GM19025 (cell line): ENCODE results near the gene ANAPC5.
"Not testable (repeated sequence)": the region's sequence is repeated elsewhere in the genome, so short reads cannot be mapped to it uniquely, and the experiment has no call there.

Source experiments
- ATAC-seq: cut with Tn5 transposase; IDR thresholded peaks from one replicate; pipeline ENCODE4 v1.9.1; 2021; ENCODE audit warnings: mild to moderate bottlenecking, low read depth, moderate library complexity; ENCODE audit not compliant: unreplicated experiment

The ANAPC5 gene

GRCh38 chr12:121288986-121289385 is 63.2 kb downstream of the ANAPC5 start:
- no peak for ATAC-seq

- ATAC-seq = no peak
Measured at GRCh38 chr12:121288158-121288845, 63.9 kb downstream of the ANAPC5 start.

GRCh38 chr12:121287267-121287954 is 64.8 kb downstream of the ANAPC5 start:
- ATAC-seq = no peak

GRCh38 chr12:121285856-121286255 is 66.4 kb downstream of the ANAPC5 start:
- ATAC-seq = no peak

- ATAC-seq = no peak
Measured at GRCh38 chr12:121284551-121285390, 67.4 kb downstream of the ANAPC5 start.

- ATAC-seq = no peak
Measured at GRCh38 chr12:121283841-121284240, 68.4 kb downstream of the ANAPC5 start.

- no peak for ATAC-seq
Measured at GRCh38 chr12:121283388-121283787, 68.8 kb downstream of the ANAPC5 start.

GRCh38 chr12:121282910-121283309 is 69.3 kb downstream of the ANAPC5 start:
- not testable (repeated sequence) for ATAC-seq

- ATAC-seq = no peak
Measured at GRCh38 chr12:121282072-121282742, 70.0 kb downstream of the ANAPC5 start.

GRCh38 chr12:121281116-121281515 is 71.1 kb downstream of the ANAPC5 start:
- not testable (repeated sequence) for ATAC-seq

- not testable (repeated sequence) for ATAC-seq
Measured at GRCh38 chr12:121280531-121280930, 71.7 kb downstream of the ANAPC5 start.

GRCh38 chr12:121279507-121279915 is 72.7 kb downstream of the ANAPC5 start:
- no peak for ATAC-seq

- no peak for ATAC-seq
Measured at GRCh38 chr12:121279071-121279375, 73.2 kb downstream of the ANAPC5 start.

- ATAC-seq = no peak
Measured at GRCh38 chr12:121278169-121279070, 73.8 kb downstream of the ANAPC5 start.

GRCh38 chr12:121277374-121277759 is 74.8 kb downstream of the ANAPC5 start:
- no peak for ATAC-seq

- ATAC-seq = no peak
Measured at GRCh38 chr12:121274036-121274763, 78.0 kb downstream of the ANAPC5 start.

GRCh38 chr12:121273364-121273896 is 78.8 kb downstream of the ANAPC5 start:
- ATAC-seq = no peak

- no peak for ATAC-seq
Measured at GRCh38 chr12:121267822-121268221, 84.4 kb downstream of the ANAPC5 start.

GRCh38 chr12:121264951-121265515 is 87.2 kb downstream of the ANAPC5 start:
- ATAC-seq = no peak
